HG03095 (cell line): Measurements from ENCODE around the gene EME1.
"Not testable (repeated sequence)": the region's sequence is repeated elsewhere in the genome, so short reads cannot be mapped to it uniquely, and the experiment has no call there.

Experiments used
- ATAC-seq: cut with Tn5 transposase; IDR thresholded peaks from one replicate; pipeline ENCODE4 v1.9.1; 2021; ENCODE audit warnings: moderate library complexity; ENCODE audit not compliant: unreplicated experiment

EME1 gene

GRCh38 chr17:50372758-50373556, at the start of gene EME1, which contains the start of gene MRPL27:
Gene EME1, plus strand, starts transcription at chr17:50373229. Its CDS starts 1,980 bp downstream, at chr17:50375209.
Gene MRPL27, minus strand, starts transcription at chr17:50373184. Its CDS starts 14 bp downstream, at chr17:50373170.
- ATAC-seq = peak; percentile 82

GRCh38 chr17:50325906-50326305, 47.1 kb upstream of the EME1 start:
- ATAC-seq = no peak

- no peak for ATAC-seq
Observed at GRCh38 chr17:50326831-50327364, 46.1 kb upstream of the EME1 start.

GRCh38 chr17:50328363-50329325, 44.4 kb upstream of the EME1 start:
- ATAC-seq = no peak

GRCh38 chr17:50329716-50330115, 43.3 kb upstream of the EME1 start:
- no peak for ATAC-seq

GRCh38 chr17:50330151-50330775, 42.8 kb upstream of the EME1 start:
- no peak for ATAC-seq

- ATAC-seq = no peak
Observed at GRCh38 chr17:50331085-50331791, 41.8 kb upstream of the EME1 start.

- ATAC-seq = no peak
Observed at GRCh38 chr17:50332196-50332595, 40.8 kb upstream of the EME1 start.

GRCh38 chr17:50333291-50334057, 39.6 kb upstream of the EME1 start:
- ATAC-seq = not testable (repeated sequence)

- no peak for ATAC-seq
Observed at GRCh38 chr17:50337956-50338355, 35.1 kb upstream of the EME1 start.

- no peak for ATAC-seq
Observed at GRCh38 chr17:50338645-50339044, 34.4 kb upstream of the EME1 start.

- ATAC-seq = no peak
Observed at GRCh38 chr17:50339381-50339780, 33.6 kb upstream of the EME1 start.

GRCh38 chr17:50344731-50345365, 28.2 kb upstream of the EME1 start:
- ATAC-seq = no peak

- peak; percentile 65 for ATAC-seq
Observed at GRCh38 chr17:50345432-50346312, 27.4 kb upstream of the EME1 start, which contains the start of gene XYLT2. Gene XYLT2, plus strand, starts transcription at chr17:50346126. Its CDS starts 15 bp downstream, at chr17:50346141.

GRCh38 chr17:50346313-50347116, 26.5 kb upstream of the EME1 start:
- peak; percentile 37 for ATAC-seq

- no peak for ATAC-seq
Observed at GRCh38 chr17:50347117-50347893, 25.7 kb upstream of the EME1 start.
